GM19023 (cell line): ENCODE measurements around the gene KRT79.
"Not testable (repeated sequence)": the region's sequence is repeated elsewhere in the genome, so short reads cannot be mapped to it uniquely, and the experiment has no call there.

ENCODE experiments used
- ATAC-seq: cut with Tn5 transposase; IDR thresholded peaks from one replicate; pipeline ENCODE4 v1.9.1; 2021; ENCODE audit warnings: mild to moderate bottlenecking, moderate library complexity; ENCODE audit not compliant: unreplicated experiment

KRT79 gene

GRCh38 chr12:52833922-52834726 is at the start of gene KRT79:
Gene KRT79 (minus strand): TSS chr12:52834311. CDS start chr12:52834260, 51 bp downstream.
- ATAC-seq: no peak

GRCh38 chr12:52880499-52880898 is 46.4 kb upstream of the KRT79 start:
- not testable (repeated sequence) for ATAC-seq

- ATAC-seq: no peak
Observed at GRCh38 chr12:52879394-52880351, 45.6 kb upstream of the KRT79 start.

GRCh38 chr12:52878507-52879393 is 44.6 kb upstream of the KRT79 start:
- no peak for ATAC-seq

GRCh38 chr12:52877242-52877641 is 43.1 kb upstream of the KRT79 start:
- ATAC-seq: no peak

- ATAC-seq: no peak
Observed at GRCh38 chr12:52876372-52876771, 42.3 kb upstream of the KRT79 start.

- ATAC-seq: no peak
Observed at GRCh38 chr12:52874573-52875435, 40.7 kb upstream of the KRT79 start.

- peak; percentile 56 for ATAC-seq
Observed at GRCh38 chr12:52873832-52874572, 39.9 kb upstream of the KRT79 start.

GRCh38 chr12:52873513-52873831 is 39.4 kb upstream of the KRT79 start:
- no peak for ATAC-seq

GRCh38 chr12:52872644-52873389 is 38.7 kb upstream of the KRT79 start:
- ATAC-seq: no peak

GRCh38 chr12:52871291-52872039 is 37.4 kb upstream of the KRT79 start:
- no peak for ATAC-seq

- ATAC-seq: peak; percentile 55
Observed at GRCh38 chr12:52870361-52871290, 36.5 kb upstream of the KRT79 start.

- ATAC-seq: no peak
Observed at GRCh38 chr12:52867642-52868041, 33.5 kb upstream of the KRT79 start.

GRCh38 chr12:52867152-52867551 is 33.0 kb upstream of the KRT79 start:
- ATAC-seq: no peak

- no peak for ATAC-seq
Observed at GRCh38 chr12:52865090-52865944, 31.2 kb upstream of the KRT79 start.

- no peak for ATAC-seq
Observed at GRCh38 chr12:52862023-52862422, 27.9 kb upstream of the KRT79 start.
